Erythroblast (primary cell): ENCODE data around the gene PRKD1.

Experiments used
- GATA1 ChIP-seq: IDR thresholded peaks from 2 replicates; pipeline ENCODE4 v1.6.1; 2011; ENCODE audit warnings: low read depth, mild to moderate bottlenecking, control low read depth, low read length, moderate library complexity
- POLR2A ChIP-seq: IDR thresholded peaks from 2 replicates; pipeline ENCODE4 v1.6.1; 2011; ENCODE audit warnings: mild to moderate bottlenecking, low read length

GRCh38 chr14:29806124-29806517 lies 121.5 kb downstream of the PRKD1 start:
- no peak for TF ChIP-seq POLR2A
- TF ChIP-seq GATA1 = no peak
